Vagina (tissue), 2 donors: Measurements from ENCODE around the gene MAPK14. TPM values are rescaled to one million over a fixed set of nuclear protein-coding genes. Genes with fewer than 3 reads are reported as not detected.
A peak's percentile ranks its signal among the peaks of the same experiment; 100 is the strongest.
"Not testable (repeated sequence)": the region's sequence is repeated elsewhere in the genome, so short reads cannot be mapped to it uniquely, and the experiment has no call there.

ENCODE experiments used
- DNase-seq, 2 donors: peaks; one replicate each; pipeline ENCODE4 v3.0.0-alpha.2; 2017; ENCODE audit errors: extremely low spot score in 2 of 2
- H3K27ac ChIP-seq: fragments of 200-600 bp; sonication (generic); one replicate; pipeline ENCODE4 v1.5.1; 2019
- H3K27me3 ChIP-seq: fragments of 200-600 bp; sonication (generic); one replicate; pipeline ENCODE4 v1.5.1; 2019
- H3K36me3 ChIP-seq, 2 donors: fragments of 200-600 bp; sonication (generic); one replicate each; pipeline ENCODE4 v1.5.1; 2017 to 2019
- H3K4me1 ChIP-seq: fragments of 200-600 bp; sonication (generic); one replicate; pipeline ENCODE4 v1.5.1; 2019
- H3K4me3 ChIP-seq, 2 donors: fragments of 200-600 bp; sonication (generic); 1 replicate in 1 of 2; 2 replicates in 1 of 2; pipeline ENCODE4 v1.5.1; 2016 to 2019
- H3K9me3 ChIP-seq: fragments of 200-600 bp; sonication (generic); one replicate; pipeline ENCODE4 v1.5.1; 2019
- POLR2A ChIP-seq, 2 donors: fragments of 450-650 bp; IDR thresholded peaks; one replicate each; pipeline ENCODE4 v1.6.1; 2017; ENCODE audit warnings: antibody characterized with exemption in 2 of 2, mild to moderate bottlenecking in 2 of 2, moderate library complexity in 2 of 2
- POLR2AphosphoS5 ChIP-seq, 2 donors: sonication (generic); formaldehyde crosslinking; IDR thresholded peaks; one replicate each; pipeline ENCODE4 v1.9.0; 2017; ENCODE audit warnings: antibody characterized with exemption in 2 of 2, mild to moderate bottlenecking in 2 of 2, low read depth in 1 of 2; ENCODE audit not compliant: insufficient read depth in 1 of 2
- intact Hi-C: fragments of 100-400 bp; cut with DNase I; formaldehyde crosslinking; loops from one replicate; pipeline ENCODE4 v1.15.1; 2023
- total RNA-seq: library from RNA; depleted of rRNA; stranded (reverse); fragments of >200 nt; gene quantifications from one replicate; pipeline ENCODE4 v1.2.3, GENCODE V29; 2016
- TF ChIP-seq, protein P1 (sequence below), 3 experiments: fragments of 450-650 bp in 2 of 3; fragments of 200-600 bp in 1 of 3; sonication (generic) in 1 of 3; IDR thresholded peaks; one replicate each; pipeline ENCODE4 v1.5.1; 2017 to 2019; ENCODE audit warnings: antibody characterized with exemption in 3 of 3, mild to moderate bottlenecking in 2 of 3, moderate library complexity in 2 of 3

Gene MAPK14
- total RNA-seq, result 71.9 TPM

DNA sequence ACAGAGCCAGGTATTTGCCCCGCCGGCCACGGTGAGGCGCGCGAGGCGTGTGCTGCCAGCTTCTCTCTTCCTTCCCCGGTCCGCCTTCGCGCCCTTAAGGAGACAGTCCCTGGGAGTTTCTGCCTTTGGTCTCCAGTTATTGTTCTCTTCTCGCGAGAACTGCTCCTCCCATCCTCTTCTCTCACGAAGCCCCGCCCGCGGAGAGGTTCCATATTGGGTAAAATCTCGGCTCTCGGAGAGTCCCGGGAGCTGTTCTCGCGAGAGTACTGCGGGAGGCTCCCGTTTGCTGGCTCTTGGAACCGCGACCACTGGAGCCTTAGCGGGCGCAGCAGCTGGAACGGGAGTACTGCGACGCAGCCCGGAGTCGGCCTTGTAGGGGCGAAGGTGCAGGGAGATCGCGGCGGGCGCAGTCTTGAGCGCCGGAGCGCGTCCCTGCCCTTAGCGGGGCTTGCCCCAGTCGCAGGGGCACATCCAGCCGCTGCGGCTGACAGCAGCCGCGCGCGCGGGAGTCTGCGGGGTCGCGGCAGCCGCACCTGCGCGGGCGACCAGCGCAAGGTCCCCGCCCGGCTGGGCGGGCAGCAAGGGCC, at the start of gene MAPK14:
MAPK14 (plus strand) TSS at position 308 of the 587 bp plus-strand sequence. CDS start 350 bp downstream, outside the sequence.
- no peaks in the 10 kb centered on the region for H3K36me3 ChIP-seq
- H3K27me3 ChIP-seq, result no peaks in the 10 kb centered on the region
- peaks cover 37% of the 10 kb centered on the region for H3K4me1 ChIP-seq
- H3K9me3 ChIP-seq, result no peaks in the 10 kb centered on the region
- H3K4me3 ChIP-seq, result peak within 1 kb of the TSS; percentile 87 to 95
- TF ChIP-seq, protein P1, sequence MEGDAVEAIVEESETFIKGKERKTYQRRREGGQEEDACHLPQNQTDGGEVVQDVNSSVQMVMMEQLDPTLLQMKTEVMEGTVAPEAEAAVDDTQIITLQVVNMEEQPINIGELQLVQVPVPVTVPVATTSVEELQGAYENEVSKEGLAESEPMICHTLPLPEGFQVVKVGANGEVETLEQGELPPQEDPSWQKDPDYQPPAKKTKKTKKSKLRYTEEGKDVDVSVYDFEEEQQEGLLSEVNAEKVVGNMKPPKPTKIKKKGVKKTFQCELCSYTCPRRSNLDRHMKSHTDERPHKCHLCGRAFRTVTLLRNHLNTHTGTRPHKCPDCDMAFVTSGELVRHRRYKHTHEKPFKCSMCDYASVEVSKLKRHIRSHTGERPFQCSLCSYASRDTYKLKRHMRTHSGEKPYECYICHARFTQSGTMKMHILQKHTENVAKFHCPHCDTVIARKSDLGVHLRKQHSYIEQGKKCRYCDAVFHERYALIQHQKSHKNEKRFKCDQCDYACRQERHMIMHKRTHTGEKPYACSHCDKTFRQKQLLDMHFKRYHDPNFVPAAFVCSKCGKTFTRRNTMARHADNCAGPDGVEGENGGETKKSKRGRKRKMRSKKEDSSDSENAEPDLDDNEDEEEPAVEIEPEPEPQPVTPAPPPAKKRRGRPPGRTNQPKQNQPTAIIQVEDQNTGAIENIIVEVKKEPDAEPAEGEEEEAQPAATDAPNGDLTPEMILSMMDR (IDR thresholded peaks at IDR 0.05), result peak; percentile 81 to 98 (median 96)
- peak; percentile 96 to 98 for TF ChIP-seq POLR2AphosphoS5 (IDR thresholded peaks at IDR 0.05; ENCODE audit: insufficient read depth in 1 of 2, low read depth in 1 of 2)
- TF ChIP-seq POLR2A (IDR thresholded peaks at IDR 0.05), result peak; percentile 41 to 94
- intact Hi-C loops, result loop anchor here (1.0 to 2.0 kb wide), 2 partner anchors 68 to 169 kb away; partner anchors contain the start of gene BRPF3
- peak in 1 of 2 donors; percentile 99 for DNase-seq
- H3K27ac ChIP-seq, result peak within 1 kb of the TSS; percentile 97

GRCh38 chr6:35980126-35980525, 47.5 kb upstream of the MAPK14 start:
- H3K4me1 ChIP-seq, H3K27me3 ChIP-seq, H3K9me3 ChIP-seq, H3K4me3 ChIP-seq, DNase-seq, H3K27ac ChIP-seq, intact Hi-C loops, H3K36me3 ChIP-seq: not testable (repeated sequence)

- DNase-seq, result no peak
- intact Hi-C loops, result no loop called here
- H3K27me3 ChIP-seq, result no peaks in the 10 kb centered on the region
- TF ChIP-seq, protein P1 (IDR thresholded peaks at IDR 0.05), result no peak
- TF ChIP-seq POLR2AphosphoS5 (IDR thresholded peaks at IDR 0.05; ENCODE audit: insufficient read depth in 1 of 2, low read depth in 1 of 2) (no peak), POLR2A (IDR thresholded peaks at IDR 0.05) (no peak)
- no peak overlapping the region for H3K27ac ChIP-seq
- H3K9me3 ChIP-seq, result no peaks in the 10 kb centered on the region
- H3K4me1 ChIP-seq, result no peaks in the 10 kb centered on the region
- H3K4me3 ChIP-seq, result no peak overlapping the region
- no peaks in the 10 kb centered on the region for H3K36me3 ChIP-seq
Observed at GRCh38 chr6:35980991-35981645, 46.5 kb upstream of the MAPK14 start.

DNA sequence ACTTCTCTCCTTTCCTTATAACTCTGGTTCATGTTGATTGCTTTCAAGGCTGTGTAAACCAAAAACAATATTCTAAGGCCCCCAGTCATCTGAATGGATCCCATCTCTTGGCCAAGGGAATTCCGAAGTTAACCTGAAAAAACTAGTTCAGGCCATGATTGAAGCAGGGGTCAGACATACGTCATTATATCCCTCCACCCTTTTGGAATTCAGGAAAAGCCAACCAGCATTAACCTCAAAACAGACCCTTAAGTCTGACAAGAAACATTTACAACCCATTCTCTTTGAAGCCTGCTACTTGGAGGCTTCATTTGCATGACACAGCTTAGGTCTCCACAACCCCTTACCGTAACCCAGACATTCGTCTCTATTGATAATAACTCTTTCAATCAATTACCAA, 42.9 kb upstream of the MAPK14 start:
- no peaks in the 10 kb centered on the region for H3K9me3 ChIP-seq
- intact Hi-C loops, result no loop called here
- H3K36me3 ChIP-seq, result no peaks in the 10 kb centered on the region
- no peak overlapping the region for H3K27ac ChIP-seq
- H3K4me3 ChIP-seq, result no peak overlapping the region
- no peak for DNase-seq
- no peaks in the 10 kb centered on the region for H3K27me3 ChIP-seq
- TF ChIP-seq POLR2A (IDR thresholded peaks at IDR 0.05) (no peak), POLR2AphosphoS5 (IDR thresholded peaks at IDR 0.05; ENCODE audit: insufficient read depth in 1 of 2, low read depth in 1 of 2) (no peak)
- TF ChIP-seq, protein P1 (IDR thresholded peaks at IDR 0.05), result no peak
- no peaks in the 10 kb centered on the region for H3K4me1 ChIP-seq

GRCh38 chr6:35988047-35988446, 39.6 kb upstream of the MAPK14 start:
- H3K27ac ChIP-seq, DNase-seq, H3K36me3 ChIP-seq, H3K4me1 ChIP-seq, H3K9me3 ChIP-seq, intact Hi-C loops, H3K4me3 ChIP-seq, H3K27me3 ChIP-seq: not testable (repeated sequence)

- Histone ChIP-seq H3K27me3 (no peaks in the 10 kb centered on the region), H3K36me3 (no peaks in the 10 kb centered on the region), H3K9me3 (no peaks in the 10 kb centered on the region), H3K27ac (no peak overlapping the region), H3K4me3 (no peak overlapping the region), H3K4me1 (no peaks in the 10 kb centered on the region)
- intact Hi-C loops, result no loop called here
- TF ChIP-seq POLR2AphosphoS5 (IDR thresholded peaks at IDR 0.05; ENCODE audit: insufficient read depth in 1 of 2, low read depth in 1 of 2), result no peak
- TF ChIP-seq, protein P1 (IDR thresholded peaks at IDR 0.05), result no peak
- TF ChIP-seq POLR2A (IDR thresholded peaks at IDR 0.05), result no peak
- no peak for DNase-seq
Observed at GRCh38 chr6:35993150-35993549, 34.5 kb upstream of the MAPK14 start.
